Progenitor cell of endocrine pancreas (in vitro differentiated cells): ENCODE measurements around the gene PUSL1. TPM values are rescaled to one million over a fixed set of nuclear protein-coding genes. Genes with fewer than 3 reads are reported as not detected.

ENCODE experiments used
- DNase-seq: peaks from one replicate; pipeline ENCODE4 v3.0.0; 2021; ENCODE audit warnings: low spot score; ENCODE audit not compliant: unreplicated experiment
- H3K27ac Mint-ChIP-seq: 2 replicates; pipeline ENCODE4 v1.8.0; 2021; ENCODE audit warnings: mild to moderate bottlenecking, moderate library complexity, mixed read lengths
- H3K27me3 Mint-ChIP-seq: 2 replicates; pipeline ENCODE4 v1.8.0; 2021; ENCODE audit warnings: mixed read lengths
- H3K36me3 Mint-ChIP-seq: 2 replicates; pipeline ENCODE4 v1.8.0; 2022; ENCODE audit warnings: mixed read lengths; ENCODE audit not compliant: insufficient read depth
- H3K4me1 Mint-ChIP-seq: 2 replicates; pipeline ENCODE4 v1.8.0; 2021; ENCODE audit warnings: low read depth, mixed read lengths
- H3K4me3 Mint-ChIP-seq: 2 replicates; pipeline ENCODE4 v1.8.0; 2021; ENCODE audit warnings: low read depth, mild to moderate bottlenecking, moderate library complexity, mixed read lengths
- H3K9me3 Mint-ChIP-seq: 2 replicates; pipeline ENCODE4 v1.8.0; 2021; ENCODE audit warnings: low read depth, mixed read lengths
- total RNA-seq: library from RNA; stranded (reverse); gene quantifications from 2 replicates; pipeline ENCODE4 v1.2.1, GENCODE V29; 2021
- TF ChIP-seq, protein P1 (sequence below): fragments of 200-600 bp; sonication (generic); IDR thresholded peaks from one replicate; pipeline ENCODE4 v1.5.0; 2021; ENCODE audit warnings: antibody characterized with exemption, mild to moderate bottlenecking; ENCODE audit not compliant: unreplicated experiment

PUSL1 gene
- total RNA-seq, 1 donor from 2014 or later: 13.8 TPM

DNA sequence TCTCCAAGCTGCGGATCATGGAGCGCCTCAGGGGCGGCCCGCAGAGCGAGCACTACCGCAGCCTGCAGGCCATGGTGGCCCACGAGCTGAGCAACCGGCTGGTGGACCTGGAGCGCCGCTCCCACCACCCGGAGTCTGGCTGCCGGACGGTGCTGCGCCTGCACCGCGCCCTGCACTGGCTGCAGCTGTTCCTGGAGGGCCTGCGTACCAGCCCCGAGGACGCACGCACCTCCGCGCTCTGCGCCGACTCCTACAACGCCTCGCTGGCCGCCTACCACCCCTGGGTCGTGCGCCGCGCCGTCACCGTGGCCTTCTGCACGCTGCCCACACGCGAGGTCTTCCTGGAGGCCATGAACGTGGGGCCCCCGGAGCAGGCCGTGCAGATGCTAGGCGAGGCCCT lies 18.9 kb downstream of the PUSL1 start:
- Mint-ChIP-seq H3K27ac (no peak overlapping the region), H3K36me3 (no peaks in the 10 kb centered on the region), H3K4me1 (peaks cover 5% of the 10 kb centered on the region), H3K27me3 (no peaks in the 10 kb centered on the region), H3K9me3 (no peaks in the 10 kb centered on the region), H3K4me3 (no peak overlapping the region)
- no peak for DNase-seq
- TF ChIP-seq, protein P1, sequence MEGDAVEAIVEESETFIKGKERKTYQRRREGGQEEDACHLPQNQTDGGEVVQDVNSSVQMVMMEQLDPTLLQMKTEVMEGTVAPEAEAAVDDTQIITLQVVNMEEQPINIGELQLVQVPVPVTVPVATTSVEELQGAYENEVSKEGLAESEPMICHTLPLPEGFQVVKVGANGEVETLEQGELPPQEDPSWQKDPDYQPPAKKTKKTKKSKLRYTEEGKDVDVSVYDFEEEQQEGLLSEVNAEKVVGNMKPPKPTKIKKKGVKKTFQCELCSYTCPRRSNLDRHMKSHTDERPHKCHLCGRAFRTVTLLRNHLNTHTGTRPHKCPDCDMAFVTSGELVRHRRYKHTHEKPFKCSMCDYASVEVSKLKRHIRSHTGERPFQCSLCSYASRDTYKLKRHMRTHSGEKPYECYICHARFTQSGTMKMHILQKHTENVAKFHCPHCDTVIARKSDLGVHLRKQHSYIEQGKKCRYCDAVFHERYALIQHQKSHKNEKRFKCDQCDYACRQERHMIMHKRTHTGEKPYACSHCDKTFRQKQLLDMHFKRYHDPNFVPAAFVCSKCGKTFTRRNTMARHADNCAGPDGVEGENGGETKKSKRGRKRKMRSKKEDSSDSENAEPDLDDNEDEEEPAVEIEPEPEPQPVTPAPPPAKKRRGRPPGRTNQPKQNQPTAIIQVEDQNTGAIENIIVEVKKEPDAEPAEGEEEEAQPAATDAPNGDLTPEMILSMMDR: no peak

DNA sequence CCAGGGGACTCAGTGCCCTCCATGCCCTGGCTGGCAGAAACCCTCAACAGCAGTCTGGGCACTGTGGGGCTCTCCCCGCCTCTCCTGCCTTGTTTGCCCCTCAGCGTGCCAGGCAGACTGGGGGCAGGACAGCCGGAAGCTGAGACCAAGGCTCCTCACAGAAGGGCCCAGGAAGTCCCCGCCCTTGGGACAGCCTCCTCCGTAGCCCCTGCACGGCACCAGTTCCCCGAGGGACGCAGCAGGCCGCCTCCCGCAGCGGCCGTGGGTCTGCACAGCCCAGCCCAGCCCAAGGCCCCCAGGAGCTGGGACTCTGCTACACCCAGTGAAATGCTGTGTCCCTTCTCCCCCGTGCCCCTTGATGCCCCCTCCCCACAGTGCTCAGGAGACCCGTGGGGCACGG lies 19.9 kb downstream of the PUSL1 start:
- no peaks in the 10 kb centered on the region for H3K9me3 Mint-ChIP-seq
- TF ChIP-seq, protein P1: no peak
- H3K27ac Mint-ChIP-seq: no peak overlapping the region
- no peaks in the 10 kb centered on the region for H3K27me3 Mint-ChIP-seq
- peaks cover 4% of the 10 kb centered on the region for H3K4me1 Mint-ChIP-seq
- H3K4me3 Mint-ChIP-seq: no peak overlapping the region
- no peaks in the 10 kb centered on the region for H3K36me3 Mint-ChIP-seq
- no peak for DNase-seq

DNA sequence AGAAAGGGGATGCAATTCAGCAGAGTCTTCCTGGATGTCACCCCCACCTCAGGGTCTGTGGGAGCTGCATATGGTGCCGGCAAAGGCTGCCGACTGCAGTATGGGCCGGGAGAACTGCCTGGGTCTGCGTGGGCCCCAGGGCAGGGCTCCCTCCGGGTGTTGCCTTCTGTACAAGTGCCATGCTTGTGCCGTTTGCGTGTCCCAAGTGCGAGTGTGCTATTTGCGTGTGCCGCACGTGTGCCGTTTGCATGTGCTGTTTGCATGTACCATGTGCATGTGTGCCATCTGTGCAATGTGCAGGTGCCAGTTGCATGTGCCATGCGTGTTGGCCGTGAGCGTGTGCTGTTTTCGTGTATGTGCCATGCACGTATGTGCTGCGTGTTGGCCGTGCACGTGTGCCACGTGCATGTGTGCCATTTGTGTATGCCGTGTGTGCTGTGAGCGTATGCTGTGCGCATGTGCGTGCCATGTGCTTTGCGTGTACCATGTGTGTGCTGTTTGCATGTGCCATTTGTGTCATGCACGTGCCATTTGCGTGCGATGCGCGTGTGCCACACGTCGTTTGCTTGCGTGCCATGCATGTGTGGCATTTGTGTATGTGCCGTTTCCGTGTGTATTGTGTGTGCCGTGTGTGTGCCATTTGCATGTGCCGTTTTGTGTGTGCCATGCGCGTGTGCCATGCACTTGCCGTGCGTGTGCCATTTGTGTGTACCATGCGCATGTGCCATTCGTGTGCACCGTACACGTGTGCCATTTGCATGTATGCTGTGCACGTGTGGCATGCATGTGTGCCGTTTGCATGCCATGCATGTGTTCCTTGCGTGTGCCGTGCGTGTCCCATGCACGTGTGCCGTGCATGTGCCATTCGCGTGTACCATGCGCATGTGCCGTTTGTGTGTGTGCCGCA lies 21.2 kb downstream of the PUSL1 start:
- Mint-ChIP-seq H3K27ac (no peak overlapping the region), H3K4me1 (no peaks in the 10 kb centered on the region), H3K36me3 (no peaks in the 10 kb centered on the region), H3K4me3 (no peak overlapping the region), H3K27me3 (no peaks in the 10 kb centered on the region), H3K9me3 (no peaks in the 10 kb centered on the region)
- DNase-seq: no peak
- TF ChIP-seq, protein P1: no peak

DNA sequence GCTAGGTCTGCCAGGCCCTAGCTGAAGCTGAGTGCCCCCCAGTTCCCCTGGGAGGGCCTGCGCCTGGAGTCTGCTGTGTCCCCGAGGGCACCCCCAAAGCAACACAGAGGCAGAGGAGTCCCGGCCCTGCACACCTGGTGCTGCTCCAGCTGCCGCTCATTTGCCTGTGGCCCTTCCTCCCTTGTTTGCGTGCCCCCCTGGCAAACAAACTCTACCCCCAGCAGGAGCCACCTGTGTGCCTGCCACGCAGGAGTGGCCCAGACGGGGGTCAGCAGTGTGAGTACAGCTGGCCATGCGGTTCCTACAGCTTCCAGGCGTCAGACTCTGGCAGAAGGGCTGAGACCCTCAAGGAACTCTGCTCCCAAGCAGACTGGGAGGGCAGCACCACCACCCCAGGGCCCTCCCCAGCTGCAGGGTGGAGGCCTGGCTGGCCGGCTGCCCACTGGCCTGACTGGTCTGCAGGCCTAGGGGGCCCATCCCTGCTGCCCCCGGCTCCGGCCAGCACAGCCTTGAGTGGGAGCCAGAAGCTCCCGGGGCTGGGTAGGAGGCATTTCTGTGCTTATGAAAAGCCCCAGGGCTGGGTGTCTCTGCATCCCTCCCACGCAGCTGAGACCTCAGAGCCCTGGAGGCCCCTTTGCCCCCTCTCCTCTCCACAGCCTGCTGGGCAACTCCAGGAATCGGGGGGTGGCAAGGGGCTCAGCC lies 22.1 kb downstream of the PUSL1 start:
- no peak for DNase-seq
- TF ChIP-seq, protein P1: no peak
- H3K9me3 Mint-ChIP-seq: no peaks in the 10 kb centered on the region
- H3K4me1 Mint-ChIP-seq: no peaks in the 10 kb centered on the region
- no peaks in the 10 kb centered on the region for H3K36me3 Mint-ChIP-seq
- H3K4me3 Mint-ChIP-seq: no peak overlapping the region
- no peak overlapping the region for H3K27ac Mint-ChIP-seq
- H3K27me3 Mint-ChIP-seq: no peaks in the 10 kb centered on the region

DNA sequence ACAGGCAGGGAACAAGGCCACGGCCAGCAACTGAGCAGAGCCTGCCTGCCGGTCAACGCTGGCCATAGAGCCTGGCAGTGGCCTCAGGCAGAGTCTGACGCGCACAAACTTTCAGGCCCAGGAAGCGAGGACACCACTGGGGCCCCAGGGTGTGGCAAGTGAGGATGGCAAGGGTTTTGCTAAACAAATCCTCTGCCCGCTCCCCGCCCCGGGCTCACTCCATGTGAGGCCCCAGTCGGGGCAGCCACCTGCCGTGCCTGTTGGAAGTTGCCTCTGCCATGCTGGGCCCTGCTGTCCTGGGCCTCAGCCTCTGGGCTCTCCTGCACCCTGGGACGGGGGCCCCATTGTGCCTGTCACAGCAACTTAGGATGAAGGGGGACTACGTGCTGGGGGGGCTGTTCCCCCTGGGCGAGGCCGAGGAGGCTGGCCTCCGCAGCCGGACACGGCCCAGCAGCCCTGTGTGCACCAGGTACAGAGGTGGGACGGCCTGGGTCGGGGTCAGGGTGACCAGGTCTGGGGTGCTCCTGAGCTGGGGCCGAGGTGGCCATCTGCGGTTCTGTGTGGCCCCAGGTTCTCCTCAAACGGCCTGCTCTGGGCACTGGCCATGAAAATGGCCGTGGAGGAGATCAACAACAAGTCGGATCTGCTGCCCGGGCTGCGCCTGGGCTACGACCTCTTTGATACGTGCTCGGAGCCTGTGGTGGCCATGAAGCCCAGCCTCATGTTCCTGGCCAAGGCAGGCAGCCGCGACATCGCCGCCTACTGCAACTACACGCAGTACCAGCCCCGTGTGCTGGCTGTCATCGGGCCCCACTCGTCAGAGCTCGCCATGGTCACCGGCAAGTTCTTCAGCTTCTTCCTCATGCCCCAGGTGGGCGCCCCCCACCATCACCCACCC lies 22.9 kb downstream of the PUSL1 start, which contains the start of gene TAS1R3:
TAS1R3 (plus strand) TSS at position 213 of the 898 bp plus-strand sequence; CDS start at position 279, 66 bp downstream.
- DNase-seq: no peak
- TF ChIP-seq, protein P1: no peak
- H3K9me3 Mint-ChIP-seq: no peaks in the 10 kb centered on the region
- H3K4me3 Mint-ChIP-seq: no peak within 1 kb of the TSS
- no peaks in the 10 kb centered on the region for H3K36me3 Mint-ChIP-seq
- H3K4me1 Mint-ChIP-seq: no peaks in the 10 kb centered on the region
- no peak within 1 kb of the TSS for H3K27ac Mint-ChIP-seq
- H3K27me3 Mint-ChIP-seq: no peaks in the 10 kb centered on the region
